Large intestine (tissue), 3 donors: ENCODE measurements around the gene ISG20L2. TPM values are rescaled to one million over a fixed set of nuclear protein-coding genes. Genes with fewer than 3 reads are reported as not detected.
A peak's percentile ranks its signal among the peaks of the same experiment; 100 is the strongest.
"Not testable (repeated sequence)": the region's sequence is repeated elsewhere in the genome, so short reads cannot be mapped to it uniquely, and the experiment has no call there.

Source experiments
- DNase-seq, 2 donors: peaks; one replicate each; pipeline versions ENCODE4 v3.0.0 to v3.0.0-alpha.2; 2013
- H3K27ac ChIP-seq: one replicate; pipeline ENCODE4 v1.5.1; 2013; ENCODE audit warnings: low read length
- H3K27me3 ChIP-seq: 2 replicates; pipeline ENCODE4 v1.6.1; 2013; ENCODE audit warnings: low read length; ENCODE audit not compliant: control insufficient read depth, insufficient read depth
- H3K36me3 ChIP-seq: 2 replicates; pipeline ENCODE4 v1.6.1; 2013; ENCODE audit warnings: low read length; ENCODE audit not compliant: control insufficient read depth, insufficient read depth
- H3K4me1 ChIP-seq: one replicate; pipeline ENCODE4 v1.6.1; 2013; ENCODE audit warnings: low read length; ENCODE audit not compliant: control insufficient read depth, insufficient read depth
- H3K4me3 ChIP-seq: one replicate; pipeline ENCODE4 v1.5.1; 2013; ENCODE audit warnings: low read length
- H3K9me3 ChIP-seq: one replicate; pipeline ENCODE4 v1.6.1; 2013; ENCODE audit warnings: mild to moderate bottlenecking, low read depth, low read length, moderate library complexity; ENCODE audit not compliant: control insufficient read depth
- WGBS: methylation state at CpG from one replicate; pipeline ENCODE4 v1.1.5; 2013; ENCODE audit warnings: low lambda C conversion rate; ENCODE audit not compliant: insufficient coverage; 5-methylcytosine and 5-hydroxymethylcytosine counted together
- polyA plus RNA-seq: library from polyadenylated mRNA; unstranded; fragments of 120-200 nt; gene quantifications from one replicate; pipeline ENCODE4 v1.2.1, GENCODE V29; 2013

The ISG20L2 gene
- polyA plus RNA-seq, 1 donor, result 36.6 TPM

DNA sequence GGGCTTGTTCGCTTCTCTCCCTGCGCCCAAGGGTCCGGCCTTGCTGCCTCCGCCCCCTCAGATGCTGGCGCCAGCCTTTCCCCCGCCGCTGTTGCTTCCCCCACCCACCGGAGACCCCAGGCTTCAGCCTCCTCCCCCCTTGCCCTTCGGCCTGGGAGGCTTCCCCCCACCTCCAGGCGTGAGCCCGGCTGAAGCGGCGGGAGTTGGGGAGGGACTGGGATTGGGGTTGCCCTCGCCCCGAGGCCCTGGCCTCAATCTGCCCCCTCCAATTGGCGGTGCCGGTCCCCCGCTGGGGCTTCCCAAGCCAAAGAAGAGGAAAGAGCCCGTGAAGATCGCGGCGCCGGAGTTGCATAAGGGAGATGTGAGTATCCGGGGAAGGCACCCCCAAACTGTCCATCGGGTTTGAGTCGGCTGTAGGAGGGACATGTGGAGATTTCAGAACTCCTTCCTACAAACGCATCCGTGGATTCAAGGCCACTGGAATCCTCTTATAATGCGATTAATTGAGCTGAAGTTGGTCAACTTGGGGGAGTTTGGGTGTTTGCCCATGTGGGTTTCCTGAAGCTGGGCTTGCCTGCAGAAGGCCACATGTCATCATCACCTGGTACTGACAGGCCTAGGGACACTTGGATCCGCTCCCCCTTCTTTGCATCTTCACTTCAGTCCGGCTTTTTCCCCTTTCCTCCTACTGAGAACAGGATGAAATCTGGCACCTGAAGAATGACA is 39.5 kb upstream of the ISG20L2 start:
- Histone ChIP-seq H3K4me3 (peak overlapping the region; percentile 98), H3K9me3 (no peaks in the 10 kb centered on the region), H3K4me1 (peaks cover 18% of the 10 kb centered on the region), H3K27me3 (no peaks in the 10 kb centered on the region), H3K27ac (peak overlapping the region; percentile 92), H3K36me3 (peaks cover 14% of the 10 kb centered on the region)
- peak in 1 of 2 donors; percentile 50 for DNase-seq
- 0% methylated on average over 1 of the region's 31 CpGs for WGBS

DNA sequence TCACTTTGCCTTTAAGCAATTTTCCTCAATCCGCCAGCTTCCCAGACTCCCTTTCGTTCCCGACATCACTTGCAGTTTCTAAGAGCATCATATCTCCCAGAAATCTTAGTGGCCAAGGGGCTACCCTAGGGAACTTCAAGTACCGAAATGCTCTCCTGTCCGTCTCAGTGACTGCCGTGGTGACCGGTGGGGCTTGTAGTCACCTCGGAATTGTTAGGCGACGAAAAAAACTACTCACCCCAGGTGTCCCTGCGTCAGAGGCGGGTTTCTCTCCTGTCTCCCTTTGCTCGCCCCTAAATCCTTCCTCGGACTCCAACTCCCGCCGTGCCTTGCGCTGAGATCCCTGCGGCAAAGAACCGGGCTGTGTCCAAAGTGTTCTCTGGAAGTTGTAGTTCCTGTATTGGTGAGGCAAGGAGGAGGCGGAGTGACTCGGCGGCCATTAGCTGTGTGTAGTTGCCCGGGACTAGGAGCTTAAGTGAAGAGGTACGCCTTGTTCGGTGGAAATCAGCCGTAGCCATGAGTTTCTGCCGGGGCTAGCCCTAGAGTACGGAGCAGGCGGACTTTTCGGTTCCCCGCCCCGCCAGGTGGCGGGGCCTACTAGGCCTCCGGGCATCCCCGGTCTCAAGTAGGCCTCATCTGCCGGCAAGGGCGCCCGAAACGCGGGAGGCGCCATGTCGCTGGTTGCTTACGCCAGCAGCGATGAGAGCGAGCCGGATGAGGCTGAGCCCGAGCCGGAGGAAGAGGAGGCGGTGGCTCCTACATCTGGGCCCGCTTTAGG is 38.7 kb upstream of the ISG20L2 start, which contains the start of gene PRCC:
PRCC (plus strand) TSS at position 435 of the 778 bp plus-strand sequence; CDS start at position 672, 237 bp downstream.
- H3K4me1 ChIP-seq, result peaks cover 15% of the 10 kb centered on the region
- H3K4me3 ChIP-seq, result peak within 1 kb of the TSS; percentile 98
- H3K36me3 ChIP-seq, result peaks cover 14% of the 10 kb centered on the region
- peak; percentile 100 for DNase-seq
- no peaks in the 10 kb centered on the region for H3K9me3 ChIP-seq
- H3K27ac ChIP-seq, result peak within 1 kb of the TSS; percentile 92
- H3K27me3 ChIP-seq, result no peaks in the 10 kb centered on the region
- WGBS, result no CpG with 5 or more reads among the region's 50 CpGs

DNA sequence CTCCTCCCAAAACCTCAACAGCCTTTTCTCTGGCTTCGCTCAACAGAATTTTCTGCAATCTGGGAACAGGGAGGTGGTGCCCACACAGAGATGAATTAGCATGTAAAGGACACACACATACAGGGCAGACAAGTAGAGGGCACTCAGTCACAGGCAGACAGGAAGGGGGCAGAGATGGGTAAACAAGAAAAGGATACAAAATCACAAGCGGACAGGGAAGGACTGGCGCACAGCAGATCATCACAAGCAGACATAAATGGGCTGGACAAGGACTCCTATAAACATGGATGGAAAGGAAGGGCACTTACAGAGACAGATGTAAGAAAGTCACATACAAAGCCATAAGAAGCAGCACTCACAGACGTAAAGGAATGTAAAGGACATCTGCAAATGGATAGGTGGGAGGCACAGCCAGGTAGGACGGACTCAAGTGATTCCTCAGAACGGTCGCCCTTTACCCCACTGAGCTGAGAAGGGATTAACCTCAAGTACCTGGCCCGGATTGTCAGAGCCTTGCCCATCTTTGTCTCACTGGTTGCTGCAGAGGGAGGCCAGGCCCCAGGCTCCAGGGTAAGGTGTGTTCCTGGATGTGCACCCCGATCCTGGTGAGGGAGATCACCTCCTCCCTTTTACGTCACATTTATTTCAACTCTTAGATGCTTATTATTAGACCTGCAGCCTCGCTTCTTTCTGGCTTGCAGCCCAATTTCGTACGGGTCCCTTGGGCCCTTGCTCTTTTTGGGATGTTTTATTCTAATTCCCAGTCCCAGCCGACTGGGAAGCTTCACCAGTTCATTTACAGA is 37.9 kb upstream of the ISG20L2 start:
- H3K27ac ChIP-seq, result peak overlapping the region; percentile 92
- WGBS, result 40% methylated on average over 1 of the region's 14 CpGs
- peak overlapping the region; percentile 74 for H3K4me3 ChIP-seq
- H3K36me3 ChIP-seq, result peaks cover 14% of the 10 kb centered on the region
- H3K9me3 ChIP-seq, result no peaks in the 10 kb centered on the region
- peaks cover 15% of the 10 kb centered on the region for H3K4me1 ChIP-seq
- no peaks in the 10 kb centered on the region for H3K27me3 ChIP-seq
- no peak for DNase-seq

DNA sequence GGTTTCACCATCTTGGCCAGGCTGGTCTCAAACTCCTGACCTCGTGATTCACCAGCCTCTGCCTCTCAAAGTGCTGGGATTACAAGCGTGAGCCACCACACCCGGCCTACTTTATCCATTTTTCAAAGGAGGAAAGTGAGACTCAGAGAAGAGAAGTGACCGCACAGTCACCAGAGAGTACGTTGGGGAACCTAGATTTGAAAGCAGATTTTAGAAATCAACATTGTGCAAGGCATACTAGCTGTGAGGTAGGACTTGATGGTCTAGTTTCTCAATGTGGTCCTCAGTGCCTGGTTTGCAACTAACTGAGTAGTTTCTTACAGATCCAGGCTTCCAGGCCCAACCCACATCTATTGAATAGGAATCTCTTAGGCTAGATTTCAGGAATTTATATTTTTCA is 37.1 kb upstream of the ISG20L2 start:
- no peak for DNase-seq
- Histone ChIP-seq H3K9me3 (no peaks in the 10 kb centered on the region), H3K36me3 (peaks cover 6% of the 10 kb centered on the region), H3K4me3 (peak overlapping the region; percentile 74), H3K27me3 (no peaks in the 10 kb centered on the region), H3K27ac (peak overlapping the region; percentile 92), H3K4me1 (peaks cover 12% of the 10 kb centered on the region)
- WGBS, result 93% methylated on average over 3 of the region's 5 CpGs

DNA sequence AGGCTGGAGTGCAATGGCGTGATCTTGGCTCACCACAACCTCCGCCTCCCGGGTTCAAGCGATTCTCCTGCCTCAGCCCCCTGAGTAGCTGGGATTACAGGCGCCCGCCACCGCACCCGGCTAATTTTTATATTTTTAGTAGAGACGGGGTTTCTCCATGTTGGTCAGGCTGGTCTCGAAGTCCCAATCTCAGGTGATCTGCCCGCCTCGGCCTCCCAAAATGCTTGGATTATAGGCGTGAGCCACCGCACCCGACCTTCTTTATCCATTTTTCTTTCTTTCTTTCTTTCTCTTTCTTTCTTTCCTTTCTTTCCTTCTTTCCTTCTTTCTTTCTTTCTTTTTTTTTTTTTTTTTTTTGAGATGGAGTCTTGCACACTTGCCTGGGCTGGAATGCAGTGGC is 36.6 kb upstream of the ISG20L2 start:
- DNase-seq, H3K27me3 ChIP-seq, H3K4me3 ChIP-seq, H3K36me3 ChIP-seq, H3K27ac ChIP-seq, H3K9me3 ChIP-seq: not testable (repeated sequence)
- peaks cover 12% of the 10 kb centered on the region for H3K4me1 ChIP-seq
- whole genome bisulfite sequencing, result 100% methylated on average over 5 of the region's 15 CpGs

DNA sequence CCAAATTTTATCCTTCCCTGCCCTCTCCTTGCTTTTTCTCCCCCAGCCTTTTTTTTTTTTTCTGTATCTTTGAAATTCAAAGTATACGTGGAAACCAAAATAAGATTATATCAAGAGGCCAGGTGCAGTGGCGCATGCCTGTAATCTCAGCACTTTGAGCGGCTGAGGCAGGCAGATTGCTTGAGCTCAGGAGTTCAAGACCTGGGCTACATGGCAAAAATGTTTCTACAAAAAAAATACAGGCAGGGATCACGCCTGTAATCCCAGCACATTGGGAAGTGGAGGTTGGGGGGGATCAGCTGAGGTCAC is 32.2 kb upstream of the ISG20L2 start:
- peaks cover 3% of the 10 kb centered on the region for H3K4me1 ChIP-seq
- no peak for DNase-seq
- H3K4me3 ChIP-seq, result no peak overlapping the region
- no peaks in the 10 kb centered on the region for H3K36me3 ChIP-seq
- H3K9me3 ChIP-seq, result no peaks in the 10 kb centered on the region
- H3K27ac ChIP-seq, result no peak overlapping the region
- H3K27me3 ChIP-seq, result no peaks in the 10 kb centered on the region
- WGBS, result no CpG with 5 or more reads among the region's 4 CpGs

DNA sequence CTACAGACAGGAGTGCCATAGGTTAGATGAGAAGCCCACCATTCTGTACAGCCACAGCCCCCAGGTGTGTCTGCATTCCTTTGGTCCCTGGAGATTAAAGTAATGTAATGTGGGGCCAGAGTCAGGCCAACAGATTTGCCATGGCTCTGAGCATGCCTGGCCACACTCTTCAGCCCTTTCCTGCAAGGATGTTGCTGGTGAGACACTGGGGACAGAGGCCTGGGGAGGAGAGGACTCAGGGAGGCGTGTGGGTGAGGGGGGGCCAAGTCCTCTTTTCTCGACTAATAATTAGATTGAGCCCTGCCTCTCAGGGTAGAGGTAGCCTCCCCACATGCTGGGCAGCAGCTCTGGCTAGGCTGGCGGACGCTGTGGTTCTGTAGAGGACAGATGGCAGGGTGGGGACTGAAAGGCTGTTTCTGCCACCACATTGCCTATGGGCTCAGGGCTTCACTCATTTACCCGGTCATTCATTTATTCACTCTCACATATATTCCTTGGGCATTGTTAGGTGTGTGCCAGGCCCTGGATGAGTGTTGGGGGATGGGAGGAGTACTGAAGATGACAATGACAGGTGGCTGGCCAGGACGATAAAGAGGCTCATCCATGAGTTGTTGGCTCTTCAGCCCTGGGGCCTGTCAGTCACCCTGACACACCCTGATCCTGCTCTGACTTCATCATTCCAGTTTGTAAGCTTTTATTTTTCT is 31.7 kb upstream of the ISG20L2 start:
- H3K4me3 ChIP-seq, result no peak overlapping the region
- peaks cover 2% of the 10 kb centered on the region for H3K36me3 ChIP-seq
- H3K27me3 ChIP-seq, result no peaks in the 10 kb centered on the region
- no CpG with 5 or more reads among the region's 6 CpGs for WGBS
- DNase-seq, result no peak
- no peaks in the 10 kb centered on the region for H3K4me1 ChIP-seq
- no peak overlapping the region for H3K27ac ChIP-seq
- no peaks in the 10 kb centered on the region for H3K9me3 ChIP-seq

DNA sequence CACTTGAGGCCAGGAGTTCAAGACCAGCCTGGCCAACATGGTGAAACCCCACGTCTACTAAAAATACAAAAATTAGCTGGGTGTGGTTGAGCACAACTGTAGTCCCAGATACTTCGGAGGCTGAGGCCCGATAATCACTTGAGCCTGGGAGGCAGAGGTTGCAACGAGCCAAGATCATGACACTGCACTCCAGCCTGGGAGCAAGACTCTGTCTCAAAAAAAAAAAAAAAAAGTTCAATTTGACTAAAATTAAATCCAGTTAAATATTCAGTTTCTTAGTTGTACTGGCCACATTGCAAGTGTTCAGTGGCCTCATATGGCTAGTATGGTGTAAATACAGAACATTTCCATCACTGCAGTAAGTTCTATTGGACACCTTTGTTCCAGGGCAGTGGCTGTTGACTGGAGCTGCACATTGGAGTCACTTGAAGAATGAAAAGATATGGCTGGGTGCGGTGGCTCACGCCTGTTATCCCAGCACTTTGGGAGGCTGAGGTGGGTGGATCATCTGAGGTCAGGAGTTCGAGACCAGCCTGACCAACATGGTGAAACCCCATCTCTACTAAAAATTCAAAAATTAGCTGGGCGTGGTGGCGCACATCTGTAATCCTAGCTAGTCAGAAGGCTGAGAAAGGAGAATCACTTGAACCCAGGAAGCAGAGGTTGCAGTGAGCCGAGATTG is 29.1 kb upstream of the ISG20L2 start:
- H3K4me3 ChIP-seq, DNase-seq, H3K4me1 ChIP-seq, H3K27me3 ChIP-seq, H3K9me3 ChIP-seq, H3K27ac ChIP-seq, H3K36me3 ChIP-seq: not testable (repeated sequence)
- no CpG with 5 or more reads among the region's 10 CpGs for WGBS

DNA sequence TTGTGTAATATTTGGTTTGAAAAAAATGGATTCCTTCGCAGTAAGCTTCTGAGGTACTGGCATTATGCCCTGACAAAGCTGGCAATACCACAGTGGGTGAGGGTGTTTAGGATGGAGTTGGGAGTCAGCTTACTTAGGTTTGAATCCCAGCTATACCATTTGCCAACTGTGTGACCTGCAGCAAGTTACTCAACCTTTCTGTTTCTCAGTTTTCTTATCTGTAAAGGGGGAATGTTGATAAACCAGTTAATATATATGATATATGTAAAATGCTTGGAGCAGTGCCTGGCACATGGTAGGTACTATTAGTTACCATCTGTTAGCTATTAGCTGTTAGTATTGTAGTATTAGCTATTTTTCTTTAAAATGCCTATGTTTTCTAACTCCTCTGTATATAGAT is 27.8 kb upstream of the ISG20L2 start:
- H3K4me3 ChIP-seq, result no peak overlapping the region
- H3K4me1 ChIP-seq, result peaks cover 9% of the 10 kb centered on the region
- H3K27ac ChIP-seq, result no peak overlapping the region
- no CpG with 5 or more reads among the region's 1 CpG for WGBS
- peaks cover 2% of the 10 kb centered on the region for H3K36me3 ChIP-seq
- no peaks in the 10 kb centered on the region for H3K27me3 ChIP-seq
- no peaks in the 10 kb centered on the region for H3K9me3 ChIP-seq
- DNase-seq, result no peak
